GM19351 (cell line): ENCODE measurements around the gene NWD2.

Experiments
- ATAC-seq: cut with Tn5 transposase; IDR thresholded peaks from one replicate; pipeline ENCODE4 v1.9.1; 2021; ENCODE audit warnings: mild to moderate bottlenecking, moderate library complexity; ENCODE audit not compliant: unreplicated experiment

Gene NWD2

DNA sequence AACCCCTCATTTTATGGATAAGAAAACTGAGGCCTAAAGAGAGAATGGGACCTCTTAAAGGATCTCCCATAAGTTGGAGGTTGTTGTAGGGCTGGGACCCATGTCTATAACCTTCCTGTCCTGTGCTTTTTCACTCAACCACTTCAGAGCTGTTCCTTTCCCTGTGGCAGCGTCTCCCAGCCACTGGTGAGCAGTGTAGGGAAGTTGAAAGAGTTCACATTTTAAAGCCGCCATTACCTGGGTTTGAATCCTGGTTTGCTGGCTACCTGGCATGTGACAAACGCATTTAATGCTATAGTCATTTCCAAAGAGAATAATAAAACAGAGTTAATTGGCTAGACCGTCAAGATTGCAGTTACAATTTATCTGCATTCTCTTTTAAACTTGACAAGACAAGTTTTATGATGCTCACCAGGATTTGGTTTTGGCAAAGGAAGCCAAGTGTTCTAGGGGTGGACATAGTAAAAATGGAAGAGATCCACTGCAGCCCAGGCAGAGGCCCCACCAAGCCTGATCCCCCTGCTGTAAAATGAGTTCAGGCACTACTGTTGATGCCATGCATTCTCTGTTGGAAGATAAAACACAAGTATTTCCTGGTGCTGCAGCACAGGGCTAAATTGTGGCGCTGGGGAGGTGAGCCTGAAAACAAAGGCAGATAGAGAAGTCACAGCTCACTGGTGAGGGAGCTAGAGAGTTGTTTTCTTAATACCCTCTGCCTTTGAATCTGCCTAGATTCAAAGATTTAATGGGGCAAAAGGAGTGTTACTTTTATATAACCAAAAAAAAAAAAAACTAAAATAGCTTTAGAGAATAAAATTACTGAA lies 218.7 kb downstream of the NWD2 start:
- ATAC-seq, result no peak

DNA sequence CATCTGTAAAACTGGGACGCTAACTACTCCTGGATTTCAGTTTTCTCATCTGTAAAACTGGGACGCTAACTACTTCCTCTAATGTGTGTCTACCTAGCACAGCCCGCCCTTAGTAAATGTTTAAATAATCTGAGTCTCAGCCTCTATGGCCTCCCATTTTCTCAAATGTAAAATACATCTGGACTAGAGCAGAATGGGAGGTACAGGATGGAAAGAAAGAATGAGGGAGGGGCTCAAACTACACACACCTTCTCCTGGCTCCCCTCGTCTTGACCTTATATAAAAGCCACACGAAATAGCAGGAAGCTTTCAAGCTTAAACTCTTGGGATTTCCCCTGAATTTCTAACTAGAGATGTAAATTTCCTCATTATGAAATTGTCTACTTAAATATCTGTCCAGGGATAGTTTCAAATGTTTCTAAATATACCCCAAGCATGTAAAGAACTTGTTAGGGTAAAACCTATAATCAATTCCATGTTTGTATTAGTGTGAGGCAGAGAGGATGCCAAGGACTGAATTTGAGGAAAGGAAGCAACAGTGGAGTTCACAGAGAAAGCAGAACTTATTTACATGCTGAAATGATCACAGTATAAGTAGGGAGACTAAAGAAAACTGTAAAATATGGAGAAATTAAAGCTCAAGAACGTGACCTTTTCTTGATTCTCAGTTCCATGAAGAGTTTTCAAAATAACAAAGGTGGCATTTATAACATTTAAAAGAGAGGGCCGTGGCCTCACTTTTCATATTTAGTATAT lies 220.0 kb downstream of the NWD2 start:
- no peak for ATAC-seq

DNA sequence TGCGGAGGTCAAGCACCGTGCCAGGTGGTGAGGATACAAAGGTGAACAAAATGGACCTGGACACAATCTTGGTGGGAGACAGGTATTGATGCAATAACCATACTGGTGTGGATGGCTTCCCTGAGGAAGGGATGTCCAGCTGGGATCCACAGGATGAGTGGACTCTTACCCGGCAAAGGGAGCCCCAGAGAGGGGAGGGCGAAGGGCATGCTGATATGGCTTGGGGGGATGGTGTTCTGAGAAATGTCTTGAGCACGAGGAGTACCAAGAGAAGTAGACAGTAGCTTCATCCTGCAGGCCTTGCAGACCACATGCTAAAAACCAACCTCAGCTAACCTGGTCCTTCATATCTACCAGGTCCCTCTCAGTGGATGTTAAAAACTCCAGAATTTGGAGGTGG lies 220.8 kb downstream of the NWD2 start:
- no peak for ATAC-seq

DNA sequence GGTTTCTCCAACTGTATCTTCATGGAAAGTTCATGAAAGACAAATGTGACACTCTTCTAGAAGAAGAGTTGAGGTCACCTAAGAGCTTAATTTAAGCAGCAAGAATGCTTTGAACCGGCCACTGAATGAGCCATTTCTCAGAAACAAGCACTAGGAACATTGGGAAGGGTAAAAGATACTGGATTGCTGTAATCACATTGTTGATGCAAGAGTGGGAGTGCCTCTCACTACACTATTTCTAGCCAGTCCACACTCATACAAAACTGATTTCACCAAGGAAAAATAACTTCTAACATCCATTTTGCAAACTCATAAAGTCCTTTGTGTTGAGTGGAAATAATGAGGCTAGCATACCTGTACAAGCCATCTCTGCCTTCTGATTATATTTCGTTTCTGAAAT lies 221.3 kb downstream of the NWD2 start:
- no peak for ATAC-seq

DNA sequence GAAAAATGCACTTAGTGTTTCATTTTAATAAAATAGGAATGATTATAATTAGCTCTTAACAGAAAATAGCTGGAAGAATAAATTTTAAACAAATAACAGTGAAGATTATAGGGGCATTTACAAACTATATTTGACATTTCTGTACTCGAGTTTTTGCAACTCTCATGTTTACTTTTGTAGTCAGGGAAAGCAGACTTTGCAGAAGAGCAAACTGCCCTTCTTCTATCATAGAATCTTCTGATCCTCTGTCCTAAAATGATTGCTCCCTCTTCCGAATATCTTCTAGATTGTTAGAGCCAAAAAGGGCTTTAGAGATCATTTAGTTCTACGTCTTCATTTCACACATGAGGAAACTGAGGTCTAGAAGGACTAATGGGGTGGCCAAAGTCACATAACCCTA lies 222.7 kb downstream of the NWD2 start:
- no peak for ATAC-seq

DNA sequence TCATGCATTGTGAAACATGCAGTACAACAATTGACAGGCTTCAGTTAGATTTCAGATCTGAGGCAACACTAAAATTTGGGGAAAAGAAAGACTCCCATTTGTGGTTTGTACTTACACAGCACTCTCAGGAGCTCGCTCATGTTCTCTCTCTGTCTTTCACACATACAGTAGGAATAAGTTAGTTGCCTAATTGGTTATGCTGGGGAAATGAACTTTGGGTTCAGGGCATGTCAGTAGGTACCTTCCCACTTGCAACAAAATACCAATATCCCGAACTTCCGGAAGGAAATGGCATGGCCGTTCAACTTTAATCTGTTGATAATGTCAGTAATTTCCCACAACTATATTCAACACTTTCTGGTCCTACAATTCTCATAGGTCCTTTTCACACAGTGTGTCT lies 223.3 kb downstream of the NWD2 start:
- no peak for ATAC-seq

DNA sequence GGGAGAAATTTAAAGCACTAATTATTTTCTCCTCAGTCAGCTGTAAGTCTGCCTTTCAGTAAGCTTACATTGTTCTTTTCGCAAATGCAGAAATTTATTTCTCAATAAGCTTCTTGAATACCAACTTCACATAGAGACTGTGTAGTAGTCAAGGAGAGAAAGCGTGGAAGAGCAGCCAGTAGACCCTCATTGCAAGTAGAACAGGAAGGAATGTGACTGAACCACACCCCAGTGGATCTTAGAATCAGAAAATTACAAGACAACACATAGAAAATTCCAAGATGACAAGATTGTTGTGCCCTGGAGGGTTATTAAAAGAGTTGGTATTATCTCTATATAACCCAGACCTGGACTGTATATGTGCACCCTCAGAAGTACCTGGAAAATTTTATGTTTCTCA lies 224.7 kb downstream of the NWD2 start:
- no peak for ATAC-seq

DNA sequence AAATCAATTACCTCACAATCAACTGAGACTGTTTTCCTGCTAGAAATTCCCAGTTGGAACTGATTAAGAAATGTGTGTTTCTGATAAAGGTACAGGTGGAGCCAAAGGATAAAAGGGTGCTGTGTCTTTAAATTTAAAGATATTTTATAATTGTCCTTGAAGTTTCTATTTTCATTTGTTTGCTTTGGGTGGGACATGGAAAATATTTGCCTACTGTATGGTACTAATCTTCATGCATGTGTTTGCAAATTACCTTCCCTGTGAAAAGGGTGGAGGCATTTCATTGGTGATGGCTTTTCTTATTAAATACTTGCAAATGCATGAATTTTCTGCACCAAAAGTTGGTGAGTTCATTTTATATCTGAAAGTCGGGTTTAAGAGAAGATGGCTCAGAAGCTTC lies 225.7 kb downstream of the NWD2 start:
- ATAC-seq, result no peak

DNA sequence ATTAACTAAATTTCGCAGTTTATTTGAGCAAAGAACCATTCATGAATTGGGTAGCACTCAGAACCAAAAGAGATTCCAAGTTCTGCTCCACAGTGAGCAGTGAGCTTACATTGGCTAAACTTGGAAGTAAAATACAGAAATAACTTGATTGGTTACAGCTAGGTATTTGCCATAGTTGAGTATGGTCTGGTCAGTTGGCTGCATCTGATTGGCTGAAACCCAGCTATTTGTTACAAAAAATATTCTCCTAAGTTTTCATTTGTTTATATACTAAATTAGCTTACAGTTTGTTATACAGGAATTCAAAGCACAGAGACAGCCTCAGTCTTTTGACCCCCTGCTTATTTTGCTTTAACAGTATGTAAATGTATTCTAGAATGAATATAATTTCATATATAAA lies 226.6 kb downstream of the NWD2 start:
- ATAC-seq, result no peak

DNA sequence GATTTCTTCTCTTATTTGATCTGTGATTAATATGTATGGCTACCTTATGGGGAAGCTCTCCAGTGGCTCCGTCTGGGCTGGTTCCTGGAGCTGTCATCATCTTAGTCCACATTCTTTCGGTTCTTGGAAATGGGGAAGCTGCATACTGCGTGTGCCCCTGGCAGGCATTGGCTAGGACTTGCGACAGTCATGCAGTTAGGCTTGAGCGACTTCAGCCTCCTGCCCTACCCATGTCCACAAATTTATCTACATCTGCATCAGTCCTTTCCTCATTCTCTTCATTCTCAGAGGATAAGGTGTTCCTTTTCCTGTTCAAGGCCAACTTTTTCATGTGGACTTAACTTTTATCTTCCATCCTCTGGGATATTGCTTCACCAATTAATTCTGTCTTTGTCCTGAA lies 227.4 kb downstream of the NWD2 start:
- no peak for ATAC-seq

DNA sequence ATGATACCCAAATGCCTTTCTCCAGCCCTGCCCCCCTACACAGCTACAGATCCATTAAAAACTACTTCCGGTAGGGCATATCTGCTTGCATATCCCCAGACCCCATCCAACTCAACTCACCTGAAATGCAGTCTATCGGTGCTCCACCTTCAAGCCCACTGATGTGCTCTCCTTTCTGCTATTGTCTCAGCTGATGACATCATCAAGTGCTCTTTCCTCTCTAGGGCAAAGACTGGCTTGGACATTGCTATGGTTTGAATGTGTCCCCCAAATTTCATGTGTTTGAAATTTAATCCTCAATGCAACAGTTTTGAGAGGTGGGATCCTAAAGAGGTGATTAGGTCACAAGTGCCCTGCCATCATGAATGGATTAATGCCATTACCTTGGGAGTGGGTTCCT lies 229.3 kb downstream of the NWD2 start:
- ATAC-seq, result no peak

DNA sequence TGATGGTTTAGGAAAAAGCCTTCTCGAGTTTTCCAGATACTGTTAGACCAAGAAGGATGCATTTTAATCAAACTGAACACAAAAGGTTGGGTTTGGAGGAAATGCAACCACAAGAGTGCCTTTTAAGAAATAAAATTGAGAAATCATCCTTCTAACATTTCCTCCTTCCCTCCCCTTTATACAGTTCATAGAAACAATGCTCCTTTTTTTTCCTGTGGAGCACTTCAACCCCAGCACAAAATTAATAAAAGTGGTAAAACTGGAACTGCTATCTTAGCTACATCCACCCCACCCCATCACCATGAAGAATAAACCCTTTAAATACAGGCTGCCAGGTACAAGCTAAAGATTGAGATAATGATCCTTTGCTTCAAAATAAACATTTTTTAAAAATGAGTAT lies 230.5 kb downstream of the NWD2 start:
- ATAC-seq, result no peak

DNA sequence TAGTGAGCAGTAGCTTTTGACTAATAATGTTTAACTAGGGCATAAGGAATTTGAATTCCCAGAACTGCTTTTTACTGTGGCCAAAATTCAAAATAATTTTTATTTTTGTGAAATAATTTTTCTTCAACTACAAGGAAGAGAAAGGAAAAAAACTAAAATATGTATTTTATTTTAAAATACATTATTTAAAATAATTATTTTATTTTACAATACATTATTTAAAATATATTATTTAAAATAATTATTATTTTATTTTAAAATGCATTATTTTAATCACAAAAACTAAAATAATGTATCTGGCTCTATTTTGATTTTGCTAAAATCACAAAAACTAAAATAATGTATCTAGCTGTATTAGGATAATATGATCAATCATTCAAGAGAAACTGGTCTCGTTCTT lies 231.2 kb downstream of the NWD2 start:
- no peak for ATAC-seq

DNA sequence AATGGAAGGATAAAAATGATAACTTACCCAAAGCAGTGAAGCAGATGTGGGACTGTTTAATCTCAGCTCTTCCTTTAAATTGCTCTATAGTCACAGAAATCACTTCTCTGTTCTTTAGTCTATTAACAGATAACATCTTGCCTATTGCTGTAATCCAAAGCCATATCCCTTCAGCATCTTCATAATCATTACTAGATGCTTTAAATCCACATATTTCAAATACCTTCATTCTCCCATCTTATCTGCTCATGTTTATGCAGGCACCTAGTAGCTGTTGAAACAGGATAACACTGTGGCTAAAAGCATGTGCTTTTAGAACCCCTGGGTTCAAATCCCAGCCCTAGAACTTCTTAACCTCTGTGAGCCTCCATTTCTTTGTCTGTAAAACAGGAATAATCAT lies 231.7 kb downstream of the NWD2 start:
- ATAC-seq, result no peak

DNA sequence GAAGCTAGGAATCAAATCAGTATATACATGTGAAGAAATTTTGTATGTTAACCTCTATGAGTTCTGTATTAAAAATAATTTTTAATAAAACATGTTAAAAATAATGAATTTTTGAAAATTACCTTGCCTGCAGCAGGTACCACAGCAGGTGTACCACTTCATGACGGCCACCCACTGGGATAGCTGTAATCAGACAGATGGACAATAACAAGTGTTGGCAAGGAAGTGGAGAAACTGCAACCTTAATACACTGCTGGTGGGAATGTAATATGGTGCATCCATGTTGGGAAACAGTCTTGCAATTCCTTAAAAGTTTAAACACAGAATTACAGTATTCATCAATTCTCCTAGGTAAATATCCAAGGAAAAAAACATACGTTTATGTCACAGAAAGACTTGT lies 232.1 kb downstream of the NWD2 start:
- ATAC-seq, result no peak

DNA sequence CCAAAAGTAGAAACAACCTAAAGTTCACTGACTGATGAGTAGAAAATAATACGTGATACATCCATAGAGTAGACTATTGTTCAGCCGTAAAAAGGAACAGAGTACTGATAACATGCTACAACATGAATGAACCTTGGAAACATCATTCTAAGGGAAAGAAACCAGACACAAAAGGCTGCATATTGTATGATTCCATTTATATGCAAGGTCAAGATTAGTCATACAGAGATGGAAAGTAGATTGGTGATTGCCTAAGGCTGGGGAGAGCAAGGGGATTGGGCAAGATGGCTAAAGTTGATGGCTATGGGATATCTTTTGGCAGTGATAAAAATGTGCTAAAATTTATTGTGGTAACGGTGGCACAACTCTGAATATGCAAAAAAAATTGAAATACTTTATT lies 232.6 kb downstream of the NWD2 start:
- ATAC-seq, result no peak

DNA sequence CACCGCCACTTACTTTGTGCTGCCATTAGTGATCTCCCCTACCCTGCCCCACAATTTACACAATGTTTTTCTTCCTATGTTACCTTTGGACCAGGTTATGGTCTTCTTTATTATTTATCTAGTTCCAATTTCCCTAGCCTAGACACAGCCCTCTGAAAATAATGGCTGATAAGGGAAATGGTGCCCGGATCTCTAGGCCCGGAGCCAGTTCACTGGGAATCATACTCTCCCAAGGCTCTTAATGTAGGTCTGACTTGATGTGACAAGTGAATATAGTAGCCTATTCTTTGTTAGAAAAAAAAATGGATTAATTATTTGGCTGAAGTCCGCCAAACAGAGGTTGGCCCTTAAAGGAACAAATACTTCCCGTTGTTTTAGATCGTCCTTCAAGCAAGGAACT lies 233.6 kb downstream of the NWD2 start:
- no peak for ATAC-seq

DNA sequence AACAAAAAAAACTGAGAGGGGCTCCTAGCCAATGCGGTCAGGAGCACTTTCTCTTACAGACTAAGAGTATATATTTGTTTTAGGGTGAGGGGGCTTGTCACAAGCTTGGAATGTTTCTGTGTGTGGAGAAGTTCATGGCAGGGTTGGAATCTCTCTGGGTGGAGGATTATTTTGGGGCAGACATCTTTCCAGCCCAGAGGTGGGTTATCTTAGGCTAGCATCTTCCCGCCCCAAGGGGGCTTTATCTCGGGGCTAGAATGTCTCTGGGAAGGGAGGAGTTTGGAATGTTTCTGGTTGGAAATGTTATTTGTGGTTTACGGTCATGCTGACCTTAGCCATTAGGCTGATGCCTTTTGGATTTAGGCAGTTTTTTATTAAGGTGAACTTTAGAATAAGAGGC lies 236.0 kb downstream of the NWD2 start:
- no peak for ATAC-seq

DNA sequence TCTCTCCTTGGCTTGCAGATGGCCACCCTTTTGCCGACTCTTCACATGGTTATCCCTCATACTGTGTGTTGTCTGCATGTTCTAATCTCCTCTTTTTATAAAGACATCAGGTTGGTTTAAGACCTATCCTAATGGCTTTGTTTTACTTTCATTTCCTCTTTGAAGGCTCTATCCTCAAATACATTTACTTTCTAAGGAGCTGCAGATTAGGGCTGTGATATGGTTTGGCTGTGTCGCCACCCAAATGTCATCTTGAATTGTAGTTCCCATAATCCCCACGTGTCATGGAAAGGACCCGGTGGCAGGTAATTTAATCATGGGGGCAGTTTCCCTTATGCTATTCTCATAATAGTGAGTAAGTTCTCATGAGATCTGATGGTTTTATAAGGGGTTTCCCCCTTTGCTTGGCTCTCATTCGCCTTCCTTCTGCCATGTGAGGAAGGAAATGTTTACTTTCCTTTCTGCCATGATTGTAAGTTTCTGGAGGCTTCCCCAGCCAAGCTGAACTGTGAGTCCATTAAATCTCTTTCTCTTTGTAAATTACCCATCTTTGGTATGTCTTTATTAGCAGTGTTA lies 237.1 kb downstream of the NWD2 start:
- ATAC-seq, result no peak

DNA sequence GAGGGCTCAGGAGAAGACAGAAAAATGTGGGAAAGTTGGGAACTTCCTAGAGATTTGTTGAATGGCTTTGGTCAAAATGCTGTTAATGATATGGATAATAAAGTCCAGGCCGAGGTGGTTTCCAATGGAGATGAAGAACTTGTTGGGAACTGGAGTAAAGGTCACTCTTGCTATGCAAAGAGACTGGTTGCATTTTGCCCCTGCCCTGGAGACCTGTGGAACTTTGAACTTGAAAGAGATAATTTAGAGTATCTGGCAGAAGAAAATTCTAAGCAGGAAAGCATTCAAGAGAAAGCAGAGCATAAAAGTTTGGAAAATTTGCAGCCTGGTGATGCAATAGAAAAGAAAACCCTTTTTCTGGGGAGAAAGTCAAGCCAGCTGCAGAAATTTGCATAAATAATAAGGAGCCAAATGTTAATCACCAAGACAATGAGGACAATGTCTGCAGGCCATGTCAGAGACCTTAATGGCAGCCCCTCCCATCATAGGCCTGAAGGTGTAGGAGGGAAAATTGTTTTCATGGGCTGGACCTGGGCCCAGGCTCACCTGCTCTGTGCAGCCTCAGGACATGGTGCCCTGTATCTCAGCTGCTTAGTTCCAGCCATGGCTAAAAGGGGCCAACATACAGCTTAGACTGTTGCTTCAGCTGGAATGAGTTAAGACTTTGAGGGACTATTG lies 237.8 kb downstream of the NWD2 start:
- no peak for ATAC-seq

DNA sequence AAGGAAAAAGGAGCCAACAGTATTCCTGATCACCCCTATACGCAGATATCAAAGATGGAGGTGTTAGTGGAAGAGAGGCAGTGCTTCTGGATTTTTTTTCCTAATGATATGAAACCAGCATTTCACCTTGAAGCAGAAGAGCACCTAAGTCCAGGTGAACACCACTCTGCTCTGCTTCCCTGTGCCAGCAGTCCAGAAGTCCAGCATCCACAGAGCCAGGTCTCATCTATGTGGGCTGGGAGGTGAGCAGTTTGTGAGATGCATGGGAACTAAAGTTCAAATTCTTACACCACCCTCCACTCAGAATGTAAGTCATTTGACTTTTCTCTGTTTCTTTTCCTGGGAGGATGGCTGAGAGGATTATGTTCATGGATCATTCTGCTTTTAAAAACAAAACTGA lies 239.1 kb downstream of the NWD2 start:
- ATAC-seq, result no peak

DNA sequence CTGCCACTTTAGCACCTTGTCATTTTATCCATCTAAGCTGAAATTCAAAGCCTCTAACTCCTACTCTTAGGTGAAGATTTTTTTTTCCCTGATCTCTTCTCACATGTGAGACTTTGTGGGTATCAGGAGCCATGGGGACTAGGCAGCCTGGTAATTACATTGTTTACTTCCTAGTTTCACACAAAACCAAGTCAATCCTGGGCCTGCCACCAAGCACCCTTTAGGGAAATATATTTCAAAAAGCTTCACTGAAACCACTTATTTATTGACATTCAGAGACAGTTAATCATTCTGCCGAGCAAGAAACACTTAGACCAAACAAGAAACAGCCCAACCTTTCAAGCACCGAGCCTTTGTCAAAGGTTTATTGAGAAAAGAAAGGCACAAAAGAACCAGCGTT lies 241.6 kb downstream of the NWD2 start:
- ATAC-seq, result no peak
